ENCODE results near the gene SQSTM1.

DNA sequence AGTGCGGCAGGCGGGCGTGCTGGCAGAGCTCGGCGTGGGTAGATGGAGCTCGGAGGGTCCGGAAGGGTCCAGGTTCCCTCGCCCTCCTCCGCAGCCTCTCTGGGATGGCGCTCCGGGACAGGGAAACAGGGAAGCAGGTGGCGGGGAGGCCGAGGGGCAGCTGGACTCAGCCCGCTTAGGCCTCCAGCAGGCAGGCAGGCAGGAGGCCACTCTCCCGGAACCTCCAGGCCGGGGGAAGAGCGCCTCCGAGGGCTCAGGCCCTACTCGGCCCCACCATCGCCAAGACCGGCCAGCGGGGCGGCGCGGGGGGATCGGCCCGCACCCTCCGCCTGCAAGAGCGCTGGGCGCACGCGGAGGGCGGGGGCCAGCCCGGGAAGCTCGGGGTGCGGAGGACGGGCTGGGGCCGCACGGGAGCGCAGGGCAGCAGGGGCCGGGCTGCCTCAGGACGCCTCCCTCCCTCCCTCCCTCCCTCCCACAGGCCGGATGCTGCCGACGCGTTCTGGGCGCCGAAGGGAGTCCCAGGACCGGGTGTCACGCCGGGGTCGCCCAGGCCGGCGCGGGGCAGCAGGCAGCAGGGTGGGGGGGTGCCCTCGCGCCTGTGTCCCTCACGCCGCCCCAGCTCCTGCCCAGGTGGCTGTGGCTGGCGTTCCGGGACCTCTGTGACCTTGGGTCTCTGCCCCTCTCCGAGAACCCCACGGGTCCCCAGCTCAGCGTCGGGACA lies 15.0 kb upstream of the SQSTM1 start:
- TF ChIP-seq, protein P1, sequence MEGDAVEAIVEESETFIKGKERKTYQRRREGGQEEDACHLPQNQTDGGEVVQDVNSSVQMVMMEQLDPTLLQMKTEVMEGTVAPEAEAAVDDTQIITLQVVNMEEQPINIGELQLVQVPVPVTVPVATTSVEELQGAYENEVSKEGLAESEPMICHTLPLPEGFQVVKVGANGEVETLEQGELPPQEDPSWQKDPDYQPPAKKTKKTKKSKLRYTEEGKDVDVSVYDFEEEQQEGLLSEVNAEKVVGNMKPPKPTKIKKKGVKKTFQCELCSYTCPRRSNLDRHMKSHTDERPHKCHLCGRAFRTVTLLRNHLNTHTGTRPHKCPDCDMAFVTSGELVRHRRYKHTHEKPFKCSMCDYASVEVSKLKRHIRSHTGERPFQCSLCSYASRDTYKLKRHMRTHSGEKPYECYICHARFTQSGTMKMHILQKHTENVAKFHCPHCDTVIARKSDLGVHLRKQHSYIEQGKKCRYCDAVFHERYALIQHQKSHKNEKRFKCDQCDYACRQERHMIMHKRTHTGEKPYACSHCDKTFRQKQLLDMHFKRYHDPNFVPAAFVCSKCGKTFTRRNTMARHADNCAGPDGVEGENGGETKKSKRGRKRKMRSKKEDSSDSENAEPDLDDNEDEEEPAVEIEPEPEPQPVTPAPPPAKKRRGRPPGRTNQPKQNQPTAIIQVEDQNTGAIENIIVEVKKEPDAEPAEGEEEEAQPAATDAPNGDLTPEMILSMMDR (IDR thresholded peaks at IDR 0.05; ENCODE audit: insufficient read depth, low read length): no peak
- no peak; the same call in 1 of the 2 replicates for TF ChIP-seq POLR2AphosphoS5 (IDR thresholded peaks at IDR 0.05; ENCODE audit: low read depth)
